ENCODE results near the gene KLHL2.

KLHL2 gene

GRCh38 chr4:165319030-165319429, 111.7 kb downstream of the KLHL2 start:
- Mint-ChIP-seq H3K4me3 (no peak overlapping the region), H3K4me1 (no peaks in the 10 kb centered on the region), H3K27me3 (no peaks in the 10 kb centered on the region), H3K27ac (ENCODE audit: low read depth) (no peak overlapping the region), H3K36me3 (ENCODE audit: insufficient read depth) (peaks cover 4% of the 10 kb centered on the region), H3K9me3 (no peaks in the 10 kb centered on the region)
- DNase-seq (ENCODE audit: low spot score in 2 of 2) (no peak), ATAC-seq (replicated peaks; ENCODE audit: extremely low read depth, poor library complexity, severe bottlenecking) (no peak)

GRCh38 chr4:165319509-165319908, 112.1 kb downstream of the KLHL2 start:
- H3K4me3 Mint-ChIP-seq: no peak overlapping the region
- H3K36me3 Mint-ChIP-seq (ENCODE audit: insufficient read depth): peaks cover 2% of the 10 kb centered on the region
- H3K27ac Mint-ChIP-seq (ENCODE audit: low read depth): no peak overlapping the region
- H3K9me3 Mint-ChIP-seq: no peaks in the 10 kb centered on the region
- no peak for ATAC-seq (replicated peaks; ENCODE audit: extremely low read depth, poor library complexity, severe bottlenecking)
- no peak for DNase-seq (ENCODE audit: low spot score in 2 of 2)
- no peaks in the 10 kb centered on the region for H3K27me3 Mint-ChIP-seq
- H3K4me1 Mint-ChIP-seq: no peaks in the 10 kb centered on the region

- no peak overlapping the region for H3K4me3 Mint-ChIP-seq
- DNase-seq (ENCODE audit: low spot score in 2 of 2) (no peak), ATAC-seq (replicated peaks; ENCODE audit: extremely low read depth, poor library complexity, severe bottlenecking) (no peak)
- no peak overlapping the region for H3K27ac Mint-ChIP-seq (ENCODE audit: low read depth)
- peaks cover 12% of the 10 kb centered on the region for H3K4me1 Mint-ChIP-seq
- no peaks in the 10 kb centered on the region for H3K9me3 Mint-ChIP-seq
- H3K36me3 Mint-ChIP-seq (ENCODE audit: insufficient read depth): peaks cover 1% of the 10 kb centered on the region
- no peaks in the 10 kb centered on the region for H3K27me3 Mint-ChIP-seq
These were observed 117.0 kb downstream of the KLHL2 start for GRCh38 chr4:165324236-165324917.

- no peak for DNase-seq (ENCODE audit: low spot score in 2 of 2)
- H3K27me3 Mint-ChIP-seq: no peaks in the 10 kb centered on the region
- no peak overlapping the region for H3K27ac Mint-ChIP-seq (ENCODE audit: low read depth)
- H3K4me1 Mint-ChIP-seq: peaks cover 12% of the 10 kb centered on the region
- ATAC-seq (replicated peaks; ENCODE audit: extremely low read depth, poor library complexity, severe bottlenecking): no peak
- H3K36me3 Mint-ChIP-seq (ENCODE audit: insufficient read depth): peaks cover 1% of the 10 kb centered on the region
- H3K4me3 Mint-ChIP-seq: no peak overlapping the region
- H3K9me3 Mint-ChIP-seq: no peaks in the 10 kb centered on the region
These were observed 117.5 kb downstream of the KLHL2 start for GRCh38 chr4:165324918-165325304.

GRCh38 chr4:165325732-165326512, 118.6 kb downstream of the KLHL2 start:
- DNase-seq (ENCODE audit: low spot score in 2 of 2) (no peak), ATAC-seq (replicated peaks; ENCODE audit: extremely low read depth, poor library complexity, severe bottlenecking) (no peak)
- peaks cover 19% of the 10 kb centered on the region for H3K4me1 Mint-ChIP-seq
- H3K27me3 Mint-ChIP-seq: no peaks in the 10 kb centered on the region
- H3K4me3 Mint-ChIP-seq: no peak overlapping the region
- H3K27ac Mint-ChIP-seq (ENCODE audit: low read depth): no peak overlapping the region
- H3K9me3 Mint-ChIP-seq: no peaks in the 10 kb centered on the region
- H3K36me3 Mint-ChIP-seq (ENCODE audit: insufficient read depth): peaks cover 3% of the 10 kb centered on the region

- Mint-ChIP-seq H3K27me3 (no peaks in the 10 kb centered on the region), H3K9me3 (no peaks in the 10 kb centered on the region), H3K4me3 (no peak overlapping the region), H3K27ac (ENCODE audit: low read depth) (no peak overlapping the region), H3K4me1 (peaks cover 28% of the 10 kb centered on the region), H3K36me3 (ENCODE audit: insufficient read depth) (peaks cover 5% of the 10 kb centered on the region)
- ATAC-seq (replicated peaks; ENCODE audit: extremely low read depth, poor library complexity, severe bottlenecking): no peak
- no peak for DNase-seq (ENCODE audit: low spot score in 2 of 2)
These were observed 119.5 kb downstream of the KLHL2 start for GRCh38 chr4:165326831-165327210.

- peaks cover 35% of the 10 kb centered on the region for H3K4me1 Mint-ChIP-seq
- ATAC-seq (replicated peaks; ENCODE audit: extremely low read depth, poor library complexity, severe bottlenecking): peak; percentile 98
These were observed 120.1 kb downstream of the KLHL2 start, which contains the start of gene MSMO1 for GRCh38 chr4:165327211-165328100. Gene MSMO1, plus strand, starts transcription at chr4:165327669. Its CDS starts 5,702 bp downstream, at chr4:165333371.

GRCh38 chr4:165328101-165328425, 120.7 kb downstream of the KLHL2 start:
- Mint-ChIP-seq H3K9me3 (no peaks in the 10 kb centered on the region), H3K4me1 (peaks cover 38% of the 10 kb centered on the region), H3K27me3 (no peaks in the 10 kb centered on the region), H3K36me3 (ENCODE audit: insufficient read depth) (peaks cover 6% of the 10 kb centered on the region), H3K4me3 (no peak overlapping the region), H3K27ac (ENCODE audit: low read depth) (no peak overlapping the region)
- DNase-seq (ENCODE audit: low spot score in 2 of 2) (no peak), ATAC-seq (replicated peaks; ENCODE audit: extremely low read depth, poor library complexity, severe bottlenecking) (no peak)

More at GRCh38 chr4:165327211-165328100, 120.1 kb downstream of the KLHL2 start, which contains the start of gene MSMO1:
- H3K36me3 Mint-ChIP-seq (ENCODE audit: insufficient read depth): peaks cover 6% of the 10 kb centered on the region
- no peak within 1 kb of the TSS for H3K4me3 Mint-ChIP-seq
- DNase-seq (ENCODE audit: low spot score in 2 of 2): peak; percentile 94 to 96
- no peaks in the 10 kb centered on the region for H3K9me3 Mint-ChIP-seq
- no peak within 1 kb of the TSS for H3K27ac Mint-ChIP-seq (ENCODE audit: low read depth)
- H3K27me3 Mint-ChIP-seq: no peaks in the 10 kb centered on the region

GRCh38 chr4:165328708-165329107, 121.3 kb downstream of the KLHL2 start:
- Mint-ChIP-seq H3K4me1 (peaks cover 38% of the 10 kb centered on the region), H3K4me3 (no peak overlapping the region), H3K36me3 (ENCODE audit: insufficient read depth) (peaks cover 6% of the 10 kb centered on the region), H3K27ac (ENCODE audit: low read depth) (no peak overlapping the region), H3K27me3 (no peaks in the 10 kb centered on the region), H3K9me3 (no peaks in the 10 kb centered on the region)
- ATAC-seq (replicated peaks; ENCODE audit: extremely low read depth, poor library complexity, severe bottlenecking): no peak
- no peak for DNase-seq (ENCODE audit: low spot score in 2 of 2)

GRCh38 chr4:165330071-165330470, 122.7 kb downstream of the KLHL2 start:
- Mint-ChIP-seq H3K9me3 (no peaks in the 10 kb centered on the region), H3K27me3 (no peaks in the 10 kb centered on the region), H3K36me3 (ENCODE audit: insufficient read depth) (peaks cover 11% of the 10 kb centered on the region), H3K4me1 (peaks cover 40% of the 10 kb centered on the region), H3K27ac (ENCODE audit: low read depth) (no peak overlapping the region), H3K4me3 (no peak overlapping the region)
- DNase-seq (ENCODE audit: low spot score in 2 of 2): no peak
- ATAC-seq (replicated peaks; ENCODE audit: extremely low read depth, poor library complexity, severe bottlenecking): no peak

GRCh38 chr4:165330666-165331065, 123.3 kb downstream of the KLHL2 start:
- H3K27ac Mint-ChIP-seq (ENCODE audit: low read depth): peak overlapping the region; percentile 76
- peaks cover 11% of the 10 kb centered on the region for H3K36me3 Mint-ChIP-seq (ENCODE audit: insufficient read depth)
- H3K27me3 Mint-ChIP-seq: no peaks in the 10 kb centered on the region
- H3K9me3 Mint-ChIP-seq: no peaks in the 10 kb centered on the region
- no peak overlapping the region for H3K4me3 Mint-ChIP-seq
- H3K4me1 Mint-ChIP-seq: peaks cover 42% of the 10 kb centered on the region
- DNase-seq (ENCODE audit: low spot score in 2 of 2): no peak
- no peak for ATAC-seq (replicated peaks; ENCODE audit: extremely low read depth, poor library complexity, severe bottlenecking)

- no peak for DNase-seq (ENCODE audit: low spot score in 2 of 2)
- no peak for ATAC-seq (replicated peaks; ENCODE audit: extremely low read depth, poor library complexity, severe bottlenecking)
- peaks cover 11% of the 10 kb centered on the region for H3K36me3 Mint-ChIP-seq (ENCODE audit: insufficient read depth)
- peaks cover 35% of the 10 kb centered on the region for H3K4me1 Mint-ChIP-seq
- H3K4me3 Mint-ChIP-seq: no peak overlapping the region
- H3K27me3 Mint-ChIP-seq: no peaks in the 10 kb centered on the region
- no peaks in the 10 kb centered on the region for H3K9me3 Mint-ChIP-seq
- H3K27ac Mint-ChIP-seq (ENCODE audit: low read depth): peak overlapping the region; percentile 76
These were observed 124.0 kb downstream of the KLHL2 start for GRCh38 chr4:165331359-165331758.

Measured in central memory CD8-positive, alpha-beta T cell (primary cell).